Heart right ventricle (tissue), 16 donors: ENCODE measurements around the gene TEC. TPM values are rescaled to one million over a fixed set of nuclear protein-coding genes. Genes with fewer than 3 reads are reported as not detected.
A peak's percentile ranks its signal among the peaks of the same experiment; 100 is the strongest.

Source experiments
- ATAC-seq, 8 donors: fragments of 200-7000 bp; cut with Tn5 transposase; one replicate each; pipeline ENCODE4 v1.9.1; 2020; ENCODE audit warnings: mild to moderate bottlenecking in 8 of 8, moderate library complexity in 8 of 8, moderate number of reproducible peaks in 1 of 8
- DNase-seq, 2 donors: peaks; one replicate each; pipeline ENCODE4 v3.0.0-alpha.2; 2020
- H3K27ac ChIP-seq, 10 donors: fragments of 200-600 bp; sonication (generic) in 2 of 10; one replicate each; pipeline versions ENCODE4 v1.5.0 to v1.8.0; 2020 to 2022; ENCODE audit warnings: mild to moderate bottlenecking in 3 of 10
- H3K27me3 ChIP-seq, 7 donors: fragments of 200-600 bp; one replicate each; pipeline ENCODE4 v1.8.0; 2021 to 2022; ENCODE audit warnings: mild to moderate bottlenecking in 2 of 7
- H3K36me3 ChIP-seq, 9 donors: fragments of 200-600 bp; sonication (generic) in 1 of 9; one replicate each; pipeline versions ENCODE4 v1.5.0 to v1.8.0; 2020 to 2022; ENCODE audit warnings: mild to moderate bottlenecking in 2 of 9
- H3K4me1 ChIP-seq, 9 donors: fragments of 200-600 bp; sonication (generic) in 1 of 9; one replicate each; pipeline versions ENCODE4 v1.5.0 to v1.8.0; 2020 to 2022; ENCODE audit warnings: mild to moderate bottlenecking in 4 of 9
- H3K4me3 ChIP-seq, 10 donors: fragments of 200-600 bp; sonication (generic) in 2 of 10; one replicate each; pipeline versions ENCODE4 v1.5.0 to v1.8.0; 2020 to 2022; ENCODE audit warnings: mild to moderate bottlenecking in 7 of 10, moderate library complexity in 2 of 10
- H3K9me3 ChIP-seq, 11 donors: fragments of 200-600 bp in 10 of 11; sonication (generic) in 2 of 11; one replicate each; pipeline versions ENCODE4 v1.5.0 to v1.8.0; 2013 to 2022; ENCODE audit warnings: mild to moderate bottlenecking in 2 of 11, control low read depth in 1 of 11, moderate library complexity in 1 of 11
- CTCF ChIP-seq, 9 donors: fragments of 200-600 bp; sonication (generic) in 2 of 9; IDR thresholded peaks; one replicate each; pipeline versions ENCODE4 v1.5.0 to v1.8.0; 2021 to 2022; ENCODE audit warnings: antibody characterized with exemption in 9 of 9, mild to moderate bottlenecking in 5 of 9, moderate library complexity in 1 of 9
- WGBS, 2 donors: extraction: QIAGEN DNeasy Blood & Tissue Kit; methylation state at CpG; one replicate each; pipeline ENCODE4 v1.1.7; 2013; ENCODE audit warnings: inconsistent platforms in 1 of 2; 5-methylcytosine and 5-hydroxymethylcytosine counted together
- intact Hi-C, 10 donors: fragments of 100-400 bp; cut with DNase I; formaldehyde crosslinking; loops; one replicate each; pipeline versions ENCODE4 v1.11.1 to v1.14.2; 2022
- polyA plus RNA-seq, 2 donors: library from polyadenylated mRNA; stranded (reverse); fragments of 200-250 nt; gene quantifications; one replicate each; pipeline ENCODE4 v1.2.3, GENCODE V29; 2013
- total RNA-seq, 10 donors: library from RNA; stranded (reverse); fragmentation: NEBNext Ultra II Directional in 3 of 10; extraction: Animal tissue kit (Norgen Biotek cat#: 25700) in 3 of 10; gene quantifications; one replicate each; pipeline versions ENCODE4 v1.2.1 to v1.2.4, GENCODE V29; 2021 to 2023
- donor health status: Arrhythmogenic right ventricular cardiomyopathy.
- donor health status: ischemic (EF 13 %, LVEDD 7.1; RV severe dilation, severe dysfunction).
- donor health status: healthy with polysubstance abuse.
- donor health status: DM: no; HTN: yes; CAD: no.
- donor health status: DM: no; HTN: no; CAD: no.
- donor health status: ischemic (EF 25% LVEDD 6.9; RV normal size, moderate dysfunction).
- donor health status: ischemic (EF 25% LVEDD 5.7; RV mildly dilated, moderate dysfunction).
- donor health status: healthy.
- donor health status: DM: yes; HTN: yes; CAD: no.
- donor health status: Ischemic cardiomyopathy.
- donor health status: ischemic (EF 35%, LVEDD 5.7; RV mildly dilated, moderate dysfunction).
- donor health status: nonischemic (EF 11% LVEDD 7.7; RV severe dilation, severe dysfunction).
- donor health status: DM: yes; HTN: yes; CAD: no.
- donor health status: PGD.
- donor health status: ischemic (EF 29% LVEDD 5.4; RV normal size, mild dysfunction).
- donor health status: nonischemic (EF 23%, LVEDD 6.1; RV moderate dilation, normal function).

The TEC gene
- total and polyA plus RNA-seq, 12 donors, result 1.0 to 3.6 (median 2.2) TPM

- no peak for ATAC-seq
- intact Hi-C loops, result no loop called here
These were observed 10.7 kb downstream of the TEC start for GRCh38 chr4:48258845-48259397.

GRCh38 chr4:48255959-48256342 lies 13.7 kb downstream of the TEC start:
- H3K27me3 ChIP-seq, result no peaks in the 10 kb centered on the region
- no peak for TF ChIP-seq CTCF (IDR thresholded peaks at IDR 0.05)
- no peaks in the 10 kb centered on the region for H3K9me3 ChIP-seq
- no peaks in the 10 kb centered on the region for H3K36me3 ChIP-seq
- intact Hi-C loops, result no loop called here
- H3K4me1 ChIP-seq, result peaks cover 3 to 41% (median 17%) of the 10 kb centered on the region in 9 donors
- WGBS, 2 donors, result 89% methylated on average over 4 of the region's 4 CpGs
- ATAC-seq, result no peak
- DNase-seq, result no peak
- peak overlapping the region in 7 of 10 donors; percentile 27 to 77 (median 69) for H3K27ac ChIP-seq
- H3K4me3 ChIP-seq, result no peak overlapping the region

More at GRCh38 chr4:48258845-48259397, 10.7 kb downstream of the TEC start:
- no peak for TF ChIP-seq CTCF (IDR thresholded peaks at IDR 0.05)
- WGBS, 2 donors, result 94 to 95% methylated on average over 3 of the region's 3 CpGs
- no peaks in the 10 kb centered on the region for H3K9me3 ChIP-seq
- H3K4me1 ChIP-seq, result peaks cover 0 to 42% (median 15%) of the 10 kb centered on the region in 9 donors
- no peak overlapping the region for H3K4me3 ChIP-seq
- no peaks in the 10 kb centered on the region for H3K27me3 ChIP-seq
- DNase-seq, result no peak
- H3K27ac ChIP-seq, result no peak overlapping the region
- H3K36me3 ChIP-seq, result no peaks in the 10 kb centered on the region

GRCh38 chr4:48255072-48255958 lies 14.3 kb downstream of the TEC start:
- peak overlapping the region in 8 of 10 donors; percentile 27 to 77 (median 62) for H3K27ac ChIP-seq
- intact Hi-C loops, result no loop called here
- no peaks in the 10 kb centered on the region for H3K27me3 ChIP-seq
- DNase-seq, result peak in 1 of 2 donors; percentile 63
- H3K4me3 ChIP-seq, result peak overlapping the region in 5 of 10 donors; percentile 5 to 35 (median 15)
- peak; percentile 67 to 93 (median 84) for ATAC-seq
- peaks cover 3 to 42% (median 17%) of the 10 kb centered on the region in 9 donors for H3K4me1 ChIP-seq
- no peaks in the 10 kb centered on the region for H3K9me3 ChIP-seq
- TF ChIP-seq CTCF (IDR thresholded peaks at IDR 0.05), result no peak
- no peaks in the 10 kb centered on the region for H3K36me3 ChIP-seq
- 74 to 78% methylated on average over 6 of the region's 6 CpGs for WGBS, 2 donors

GRCh38 chr4:48254381-48255071 lies 15.1 kb downstream of the TEC start:
- intact Hi-C loops, result no loop called here
- ATAC-seq, result peak; percentile 62 to 90 (median 86)

More at GRCh38 chr4:48254381-48255071, 15.1 kb downstream of the TEC start:
- Histone ChIP-seq H3K27me3 (no peaks in the 10 kb centered on the region), H3K4me3 (peak overlapping the region in 5 of 10 donors; percentile 9 to 35 (median 15)), H3K27ac (peak overlapping the region in 8 of 10 donors; percentile 24 to 77 (median 62)), H3K36me3 (no peaks in the 10 kb centered on the region), H3K9me3 (no peaks in the 10 kb centered on the region), H3K4me1 (peaks cover 3 to 42% (median 17%) of the 10 kb centered on the region in 9 donors)
- TF ChIP-seq CTCF (IDR thresholded peaks at IDR 0.05), result no peak
- 42 to 47% methylated on average over 6 of the region's 6 CpGs for WGBS, 2 donors
- peak; percentile 24 to 84 for DNase-seq
